ENCODE results near the gene VSX1.

VSX1 gene

GRCh38 chr20:25035921-25036320, 46.0 kb downstream of the VSX1 start:
- no peak for ATAC-seq
- no peak for TF ChIP-seq OSR1 (CRISPR knock-in tag; IDR thresholded peaks at IDR 0.05)
- no peak for TF ChIP-seq ZNF8 (CRISPR knock-in tag; IDR thresholded peaks at IDR 0.05)
- TF ChIP-seq ISL1 (CRISPR knock-in tag; IDR thresholded peaks at IDR 0.05), result no peak
- TF ChIP-seq ZFP30 (CRISPR knock-in tag; IDR thresholded peaks at IDR 0.05), result no peak
- TF ChIP-seq, protein P1, sequence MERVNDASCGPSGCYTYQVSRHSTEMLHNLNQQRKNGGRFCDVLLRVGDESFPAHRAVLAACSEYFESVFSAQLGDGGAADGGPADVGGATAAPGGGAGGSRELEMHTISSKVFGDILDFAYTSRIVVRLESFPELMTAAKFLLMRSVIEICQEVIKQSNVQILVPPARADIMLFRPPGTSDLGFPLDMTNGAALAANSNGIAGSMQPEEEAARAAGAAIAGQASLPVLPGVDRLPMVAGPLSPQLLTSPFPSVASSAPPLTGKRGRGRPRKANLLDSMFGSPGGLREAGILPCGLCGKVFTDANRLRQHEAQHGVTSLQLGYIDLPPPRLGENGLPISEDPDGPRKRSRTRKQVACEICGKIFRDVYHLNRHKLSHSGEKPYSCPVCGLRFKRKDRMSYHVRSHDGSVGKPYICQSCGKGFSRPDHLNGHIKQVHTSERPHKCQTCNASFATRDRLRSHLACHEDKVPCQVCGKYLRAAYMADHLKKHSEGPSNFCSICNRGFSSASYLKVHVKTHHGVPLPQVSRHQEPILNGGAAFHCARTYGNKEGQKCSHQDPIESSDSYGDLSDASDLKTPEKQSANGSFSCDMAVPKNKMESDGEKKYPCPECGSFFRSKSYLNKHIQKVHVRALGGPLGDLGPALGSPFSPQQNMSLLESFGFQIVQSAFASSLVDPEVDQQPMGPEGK (CRISPR knock-in tag; IDR thresholded peaks at IDR 0.05; ENCODE audit: borderline replicate concordance), result no peak
- no peak for TF ChIP-seq CSDC2 (CRISPR knock-in tag; IDR thresholded peaks at IDR 0.05)
- no peak for TF ChIP-seq ESRRG (CRISPR knock-in tag; IDR thresholded peaks at IDR 0.05)
- TF ChIP-seq PPARA (CRISPR knock-in tag; IDR thresholded peaks at IDR 0.05; ENCODE audit: borderline replicate concordance), result no peak
- no peak for TF ChIP-seq RARB (CRISPR knock-in tag; IDR thresholded peaks at IDR 0.05)
- TF ChIP-seq ZNF565 (CRISPR knock-in tag; conservative IDR thresholded peaks at IDR 0.05; ENCODE audit: low read depth), result no peak
- no peak for TF ChIP-seq TCF4 (CRISPR knock-in tag; IDR thresholded peaks at IDR 0.05; ENCODE audit: borderline replicate concordance)
- no peak for TF ChIP-seq ZC3H10 (CRISPR knock-in tag; IDR thresholded peaks at IDR 0.05)
- no peak for TF ChIP-seq TOX (CRISPR knock-in tag; IDR thresholded peaks at IDR 0.05; ENCODE audit: borderline replicate concordance)
- no peak for TF ChIP-seq ARNTL (CRISPR knock-in tag; IDR thresholded peaks at IDR 0.05; ENCODE audit: borderline replicate concordance, low read depth)
- no peak for TF ChIP-seq SNAI2 (CRISPR knock-in tag; IDR thresholded peaks at IDR 0.05)
- TF ChIP-seq CSRNP3 (CRISPR knock-in tag; IDR thresholded peaks at IDR 0.05), result no peak
- TF ChIP-seq GLIS3 (CRISPR knock-in tag; IDR thresholded peaks at IDR 0.05), result no peak
- TF ChIP-seq ZNF70 (CRISPR knock-in tag; IDR thresholded peaks at IDR 0.05), result no peak
- TF ChIP-seq, protein P2, sequence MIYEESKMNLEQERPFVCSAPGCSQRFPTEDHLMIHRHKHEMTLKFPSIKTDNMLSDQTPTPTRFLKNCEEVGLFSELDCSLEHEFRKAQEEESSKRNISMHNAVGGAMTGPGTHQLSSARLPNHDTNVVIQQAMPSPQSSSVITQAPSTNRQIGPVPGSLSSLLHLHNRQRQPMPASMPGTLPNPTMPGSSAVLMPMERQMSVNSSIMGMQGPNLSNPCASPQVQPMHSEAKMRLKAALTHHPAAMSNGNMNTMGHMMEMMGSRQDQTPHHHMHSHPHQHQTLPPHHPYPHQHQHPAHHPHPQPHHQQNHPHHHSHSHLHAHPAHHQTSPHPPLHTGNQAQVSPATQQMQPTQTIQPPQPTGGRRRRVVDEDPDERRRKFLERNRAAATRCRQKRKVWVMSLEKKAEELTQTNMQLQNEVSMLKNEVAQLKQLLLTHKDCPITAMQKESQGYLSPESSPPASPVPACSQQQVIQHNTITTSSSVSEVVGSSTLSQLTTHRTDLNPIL (CRISPR knock-in tag; IDR thresholded peaks at IDR 0.05; ENCODE audit: low read depth), result no peak
- TF ChIP-seq ZFP3 (CRISPR knock-in tag; IDR thresholded peaks at IDR 0.05), result no peak

DNA sequence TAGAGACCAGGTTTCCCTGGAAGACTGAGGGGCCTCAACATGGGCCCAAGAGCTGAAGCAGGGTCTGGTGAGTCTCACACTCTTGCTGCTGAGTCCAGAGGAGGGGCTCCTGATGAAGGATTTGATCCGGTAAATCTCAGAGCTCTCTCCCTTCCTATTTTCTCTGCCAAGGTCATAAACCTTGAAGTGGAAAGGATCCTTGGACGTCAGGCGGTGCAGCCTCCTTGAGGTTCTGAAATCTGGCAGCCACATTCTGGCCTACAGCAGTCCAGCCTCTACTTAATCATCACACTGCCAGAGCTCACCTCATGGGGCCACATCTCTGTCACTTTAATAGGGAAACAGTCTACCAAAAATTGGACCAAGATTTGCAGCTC, 48.0 kb downstream of the VSX1 start:
- TF ChIP-seq, protein P3, sequence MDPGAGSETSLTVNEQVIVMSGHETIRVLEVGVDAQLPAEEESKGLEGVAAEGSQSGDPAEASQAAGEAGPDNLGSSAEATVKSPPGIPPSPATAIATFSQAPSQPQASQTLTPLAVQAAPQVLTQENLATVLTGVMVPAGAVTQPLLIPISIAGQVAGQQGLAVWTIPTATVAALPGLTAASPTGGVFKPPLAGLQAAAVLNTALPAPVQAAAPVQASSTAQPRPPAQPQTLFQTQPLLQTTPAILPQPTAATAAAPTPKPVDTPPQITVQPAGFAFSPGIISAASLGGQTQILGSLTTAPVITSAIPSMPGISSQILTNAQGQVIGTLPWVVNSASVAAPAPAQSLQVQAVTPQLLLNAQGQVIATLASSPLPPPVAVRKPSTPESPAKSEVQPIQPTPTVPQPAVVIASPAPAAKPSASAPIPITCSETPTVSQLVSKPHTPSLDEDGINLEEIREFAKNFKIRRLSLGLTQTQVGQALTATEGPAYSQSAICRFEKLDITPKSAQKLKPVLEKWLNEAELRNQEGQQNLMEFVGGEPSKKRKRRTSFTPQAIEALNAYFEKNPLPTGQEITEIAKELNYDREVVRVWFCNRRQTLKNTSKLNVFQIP (CRISPR knock-in tag; IDR thresholded peaks at IDR 0.05; ENCODE audit: borderline replicate concordance, low read depth), result no peak
- TF ChIP-seq, protein P1 (CRISPR knock-in tag; IDR thresholded peaks at IDR 0.05; ENCODE audit: borderline replicate concordance), result no peak
- TF ChIP-seq ZNF8 (CRISPR knock-in tag; IDR thresholded peaks at IDR 0.05), result no peak
- TF ChIP-seq ISL1 (CRISPR knock-in tag; IDR thresholded peaks at IDR 0.05), result no peak
- TF ChIP-seq ZNF565 (CRISPR knock-in tag; conservative IDR thresholded peaks at IDR 0.05; ENCODE audit: low read depth), result no peak
- TF ChIP-seq, protein P4, sequence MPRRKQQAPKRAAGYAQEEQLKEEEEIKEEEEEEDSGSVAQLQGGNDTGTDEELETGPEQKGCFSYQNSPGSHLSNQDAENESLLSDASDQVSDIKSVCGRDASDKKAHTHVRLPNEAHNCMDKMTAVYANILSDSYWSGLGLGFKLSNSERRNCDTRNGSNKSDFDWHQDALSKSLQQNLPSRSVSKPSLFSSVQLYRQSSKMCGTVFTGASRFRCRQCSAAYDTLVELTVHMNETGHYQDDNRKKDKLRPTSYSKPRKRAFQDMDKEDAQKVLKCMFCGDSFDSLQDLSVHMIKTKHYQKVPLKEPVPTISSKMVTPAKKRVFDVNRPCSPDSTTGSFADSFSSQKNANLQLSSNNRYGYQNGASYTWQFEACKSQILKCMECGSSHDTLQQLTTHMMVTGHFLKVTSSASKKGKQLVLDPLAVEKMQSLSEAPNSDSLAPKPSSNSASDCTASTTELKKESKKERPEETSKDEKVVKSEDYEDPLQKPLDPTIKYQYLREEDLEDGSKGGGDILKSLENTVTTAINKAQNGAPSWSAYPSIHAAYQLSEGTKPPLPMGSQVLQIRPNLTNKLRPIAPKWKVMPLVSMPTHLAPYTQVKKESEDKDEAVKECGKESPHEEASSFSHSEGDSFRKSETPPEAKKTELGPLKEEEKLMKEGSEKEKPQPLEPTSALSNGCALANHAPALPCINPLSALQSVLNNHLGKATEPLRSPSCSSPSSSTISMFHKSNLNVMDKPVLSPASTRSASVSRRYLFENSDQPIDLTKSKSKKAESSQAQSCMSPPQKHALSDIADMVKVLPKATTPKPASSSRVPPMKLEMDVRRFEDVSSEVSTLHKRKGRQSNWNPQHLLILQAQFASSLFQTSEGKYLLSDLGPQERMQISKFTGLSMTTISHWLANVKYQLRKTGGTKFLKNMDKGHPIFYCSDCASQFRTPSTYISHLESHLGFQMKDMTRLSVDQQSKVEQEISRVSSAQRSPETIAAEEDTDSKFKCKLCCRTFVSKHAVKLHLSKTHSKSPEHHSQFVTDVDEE (CRISPR knock-in tag; IDR thresholded peaks at IDR 0.05), result no peak
- TF ChIP-seq, protein P2 (CRISPR knock-in tag; IDR thresholded peaks at IDR 0.05; ENCODE audit: low read depth), result no peak
- no peak for TF ChIP-seq ZC3H10 (CRISPR knock-in tag; IDR thresholded peaks at IDR 0.05)
- no peak for TF ChIP-seq GLIS3 (CRISPR knock-in tag; IDR thresholded peaks at IDR 0.05)
- no peak for TF ChIP-seq ARNTL (CRISPR knock-in tag; IDR thresholded peaks at IDR 0.05; ENCODE audit: borderline replicate concordance, low read depth)
- TF ChIP-seq SNAI2 (CRISPR knock-in tag; IDR thresholded peaks at IDR 0.05), result no peak
- TF ChIP-seq TCF4 (CRISPR knock-in tag; IDR thresholded peaks at IDR 0.05; ENCODE audit: borderline replicate concordance), result no peak
- TF ChIP-seq ZNF70 (CRISPR knock-in tag; IDR thresholded peaks at IDR 0.05), result no peak
- no peak for TF ChIP-seq BACH2 (CRISPR knock-in tag; IDR thresholded peaks at IDR 0.05; ENCODE audit: borderline replicate concordance)
- no peak for TF ChIP-seq RARB (CRISPR knock-in tag; IDR thresholded peaks at IDR 0.05)
- no peak for TF ChIP-seq PPARA (CRISPR knock-in tag; IDR thresholded peaks at IDR 0.05; ENCODE audit: borderline replicate concordance)
- no peak for TF ChIP-seq CSDC2 (CRISPR knock-in tag; IDR thresholded peaks at IDR 0.05)
- TF ChIP-seq ZFP3 (CRISPR knock-in tag; IDR thresholded peaks at IDR 0.05), result no peak
- no peak for TF ChIP-seq OSR1 (CRISPR knock-in tag; IDR thresholded peaks at IDR 0.05)
- no peak for ATAC-seq

Data from SK-N-SH treated with all-trans-retinoic acid at 6 μM for 48 hours (cell line).